GM12878 (cell line): ENCODE measurements around the gene EYA2. TPM values are rescaled to one million over a fixed set of nuclear protein-coding genes. Genes with fewer than 3 reads are reported as not detected.

Source experiments
- ATAC-seq: fragments of 200-7000 bp; cut with Tn5 transposase; 3 replicates; pipeline ENCODE4 v1.9.1; 2020; ENCODE audit warnings: mild to moderate bottlenecking, moderate library complexity
- BruUV-seq: library from RNA; stranded (reverse); fragments of 400-500 nt; replicated peaks from 2 replicates; lab custom pipeline; 2021; lab: Mats Ljungman, UMichigan
- CTCF ChIA-PET: fragments of 300-600 bp; sonication (Branson Sonifier 250); formaldehyde crosslinking; extraction: SDS; loops from one replicate; lab custom pipeline; 2021; ENCODE audit warnings: inconsistent platforms; lab: Yijun Ruan, JAX
- POLR2A ChIA-PET: fragments of 350-600 bp; formaldehyde crosslinking; extraction: SDS; loops from one replicate; lab custom pipeline; 2021; ENCODE audit warnings: inconsistent platforms; lab: Charles Lee
- RAD21 ChIA-PET: fragments of 300-600 bp; sonication (Branson Sonifier 250); formaldehyde crosslinking; loops from one replicate; lab custom pipeline; 2023; ENCODE audit warnings: antibody characterized with exemption; ENCODE audit not compliant: unreplicated experiment; lab: Charles Lee
- SMC1A ChIA-PET: fragments of 300-600 bp; sonication (Branson Sonifier 250); formaldehyde crosslinking; loops from one replicate; lab custom pipeline; 2023; ENCODE audit not compliant: unreplicated experiment, uncharacterized antibody; lab: Charles Lee
- DNase-seq: peaks from one replicate; pipeline ENCODE4 v3.0.0-alpha.2; 2011; ENCODE audit warnings: low read depth, low spot score
- FAIRE-seq: peaks from 3 replicates; lab custom pipeline; 2011; peaks lifted over from hg19 to GRCh38; lab: Jason Lieb, UNC
- H2AFZ ChIP-seq: 2 replicates; pipeline ENCODE4 v1.6.0; 2011; ENCODE audit warnings: low read depth, low read length, control low read depth; ENCODE audit not compliant: control insufficient read depth
- H3K27ac ChIP-seq: 2 replicates; pipeline ENCODE4 v1.5.1; 2011; ENCODE audit warnings: control low read depth; ENCODE audit not compliant: control insufficient read depth, insufficient read depth
- H3K27me3 ChIP-seq, 2 experiments: replicated peaks in 1 of 2; 2 replicates each; pipeline versions ENCODE4 v1.6.0 to v1.6.1; 2011; ENCODE audit warnings: low read length in 1 of 2; ENCODE audit not compliant: control insufficient read depth in 2 of 2, insufficient read depth in 2 of 2
- H3K36me3 ChIP-seq, 2 experiments: 2 replicates each; pipeline ENCODE4 v1.5.1; 2011; ENCODE audit warnings: low read length in 1 of 2; ENCODE audit not compliant: control insufficient read depth in 2 of 2, insufficient read depth in 2 of 2
- H3K4me1 ChIP-seq: 2 replicates; pipeline ENCODE4 v1.6.1; 2011; ENCODE audit warnings: mild to moderate bottlenecking, low read length, moderate library complexity, mixed read lengths; ENCODE audit not compliant: control insufficient read depth, insufficient read depth
- H3K4me2 ChIP-seq: 2 replicates; pipeline ENCODE4 v1.6.0; 2011; ENCODE audit warnings: control low read depth; ENCODE audit not compliant: control insufficient read depth, insufficient read depth
- H3K4me3 ChIP-seq: fragments of 200-600 bp; sonication (generic); 2 replicates; pipeline ENCODE4 v1.5.1; 2016
- H3K79me2 ChIP-seq: 2 replicates; pipeline ENCODE4 v1.6.0; 2011; ENCODE audit warnings: low read length; ENCODE audit not compliant: control insufficient read depth, insufficient read depth
- H3K9ac ChIP-seq: 2 replicates; pipeline ENCODE4 v1.8.0; 2011; ENCODE audit warnings: low read length, control low read depth, mixed read lengths; ENCODE audit not compliant: control insufficient read depth, insufficient read depth
- H3K9me3 ChIP-seq: replicated peaks from 3 replicates; pipeline ENCODE4 v1.5.1; 2011; ENCODE audit warnings: mild to moderate bottlenecking, low read length; ENCODE audit not compliant: control insufficient read depth, insufficient read depth
- H4K20me1 ChIP-seq: 2 replicates; pipeline ENCODE4 v1.6.0; 2011; ENCODE audit not compliant: control insufficient read depth, insufficient read depth
- BCL3 ChIP-seq: IDR thresholded peaks from 2 replicates; pipeline ENCODE4 v1.6.1; 2011; ENCODE audit warnings: borderline replicate concordance, low read depth, mild to moderate bottlenecking, moderate library complexity, low read length; ENCODE audit not compliant: insufficient read depth, poor library complexity, severe bottlenecking
- BMI1 ChIP-seq: fragments of 450-650 bp; IDR thresholded peaks from 2 replicates; pipeline ENCODE4 v1.6.1; 2016; ENCODE audit warnings: mild to moderate bottlenecking, moderate library complexity, borderline replicate concordance
- CBX3 ChIP-seq: fragments of 200-600 bp; sonication (generic); IDR thresholded peaks from 2 replicates; pipeline ENCODE4 v1.6.1; 2016; ENCODE audit warnings: low read depth, borderline replicate concordance
- CEBPB ChIP-seq, 2 experiments: fragments of 150-350 bp in 1 of 2; IDR thresholded peaks; 2 replicates each; pipeline ENCODE4 v1.6.1; 2012 to 2014; ENCODE audit warnings: low read depth in 2 of 2, low read length in 2 of 2, borderline replicate concordance in 1 of 2, inconsistent platforms in 1 of 2
- CREB1 ChIP-seq: IDR thresholded peaks from 2 replicates; pipeline ENCODE4 v1.6.1; 2012; ENCODE audit warnings: low read depth, mild to moderate bottlenecking, inconsistent platforms
- CREM ChIP-seq: IDR thresholded peaks from 2 replicates; pipeline ENCODE4 v1.6.1; 2014; ENCODE audit warnings: antibody characterized with exemption, low read depth
- HDAC2 ChIP-seq: fragments of 200-600 bp; sonication (generic); IDR thresholded peaks from 2 replicates; pipeline ENCODE4 v1.6.1; 2017
- KAT2A ChIP-seq: conservative IDR thresholded peaks from 2 replicates; pipeline ENCODE4 v1.6.1; 2011; ENCODE audit warnings: low read depth, low read length; ENCODE audit not compliant: control insufficient read depth
- MTA2 ChIP-seq: fragments of 450-650 bp; IDR thresholded peaks from 2 replicates; pipeline ENCODE4 v1.6.1; 2016; ENCODE audit warnings: low read depth, mild to moderate bottlenecking, moderate library complexity
- NFIC ChIP-seq: IDR thresholded peaks from 2 replicates; pipeline ENCODE4 v1.6.1; 2012; ENCODE audit warnings: low read depth, mild to moderate bottlenecking, inconsistent platforms, low read length, moderate library complexity
- NR2C1 ChIP-seq: fragments of 450-650 bp; IDR thresholded peaks from 2 replicates; pipeline ENCODE4 v1.6.1; 2017; ENCODE audit warnings: antibody characterized with exemption, mild to moderate bottlenecking, moderate library complexity
- POLR2A ChIP-seq: IDR thresholded peaks from 2 replicates; pipeline ENCODE4 v1.6.1; 2011; ENCODE audit warnings: low read depth, mild to moderate bottlenecking, low read length
- RAD21 ChIP-seq: IDR thresholded peaks from 2 replicates; pipeline ENCODE4 v1.6.1; 2011; ENCODE audit warnings: mild to moderate bottlenecking, low read depth, low read length, moderate library complexity; ENCODE audit not compliant: insufficient read depth
- RUNX3 ChIP-seq: IDR thresholded peaks from 2 replicates; pipeline ENCODE4 v1.6.1; 2012; ENCODE audit warnings: low read length, inconsistent platforms
- YBX1 ChIP-seq: fragments of 450-650 bp; IDR thresholded peaks from 2 replicates; pipeline ENCODE4 v1.6.1; 2016; ENCODE audit warnings: antibody characterized with exemption
- ZNF274 ChIP-seq: IDR thresholded peaks from one replicate; pipeline ENCODE4 v1.8.0; 2011; ENCODE audit not compliant: insufficient read length, insufficient read depth
- WGBS: methylation state at CpG from one replicate; pipeline ENCODE4 v1.1.6; 2016; ENCODE audit warnings: low lambda C conversion rate; ENCODE audit not compliant: insufficient replicate concordance, insufficient coverage; ENCODE audit errors: missing lambda C conversion rate; 5-methylcytosine and 5-hydroxymethylcytosine counted together
- in situ Hi-C: fragments of 300-500 bp; cut with MboI; formaldehyde crosslinking; loops from 9 replicates; pipeline ENCODE4 v1.14.3; 2018; ENCODE audit warnings: mixed read lengths
- intact Hi-C: fragments of 100-400 bp; cut with micrococcal nuclease; formaldehyde crosslinking; loops from one replicate; pipeline ENCODE4 v1.14.2; 2022; ENCODE audit not compliant: unreplicated experiment
- polyA plus RNA-seq, 11 experiments: library from polyadenylated mRNA; depleted of rRNA in 4 of 11; unstranded in 6 of 11; stranded (reverse) in 5 of 11; fragments of >200 nt; fragmentation: Nextera tagmentation in 4 of 11; fragmentation: Illumina TruSeq in 1 of 11; extraction: Ambion mirVana in 4 of 11; extraction: Trizol in 1 of 11; gene quantifications; 1 replicate in 1 of 11; 2 replicates in 10 of 11; pipeline versions ENCODE4 v1.2.1 to v1.2.3, GENCODE V29; 2011 to 2016; ENCODE audit warnings: inconsistent platforms in 2 of 11, missing spikeins in 2 of 11, low read depth in 1 of 11
- total RNA-seq, 4 experiments: library from RNA; depleted of rRNA in 3 of 4; stranded (reverse); fragments of >200 nt in 3 of 4; fragmentation: Illumina TruSeq in 1 of 4; extraction: Trizol in 1 of 4; gene quantifications; 2 replicates each; pipeline versions ENCODE4 v1.2.1 to v1.2.3, GENCODE V29; 2013 to 2021
- TF ChIP-seq, protein P1 (sequence below): IDR thresholded peaks from 2 replicates; pipeline ENCODE4 v1.6.1; 2012; ENCODE audit warnings: mild to moderate bottlenecking, low read depth, low read length
- TF ChIP-seq, protein P2 (sequence below), 3 experiments: IDR thresholded peaks in 2 of 3; conservative IDR thresholded peaks in 1 of 3; 2 replicates each; pipeline ENCODE4 v1.5.1; 2011; ENCODE audit warnings: low read depth in 3 of 3, low read length in 3 of 3, mild to moderate bottlenecking in 3 of 3, control low read depth in 2 of 3, moderate library complexity in 2 of 3, inconsistent platforms in 1 of 3, mixed read lengths in 1 of 3; ENCODE audit not compliant: control insufficient read depth in 2 of 3, insufficient read depth in 1 of 3; ENCODE audit errors: extremely low read depth in 1 of 3
- TF ChIP-seq, protein P3 (sequence below): IDR thresholded peaks from 2 replicates; pipeline ENCODE4 v1.6.1; 2012; ENCODE audit warnings: low read depth, low read length, improper control_type of control experiment

Gene EYA2
- total and polyA plus RNA-seq, 10 of the 15 experiments (the other 5 are each of a cell fraction or from before 2014, with no cell fraction given), result 0.20 TPM; not detected in 9

- 38% methylated on average over 4 of the region's 4 CpGs for WGBS
- H3K27ac ChIP-seq, result no peak overlapping the region
- no peaks in the 10 kb centered on the region; the same call in 2 of the 3 replicates for H3K9me3 ChIP-seq
- intact Hi-C loops, result loop anchor here (10.0 kb wide), 1 partner anchor 121 kb away; no protein-coding TSS in a partner anchor
- no peak for FAIRE-seq
- H3K36me3 ChIP-seq, result no peaks in the 10 kb centered on the region
- H3K79me2 ChIP-seq, result no peaks in the 10 kb centered on the region
- no peak for DNase-seq
- ChIA-PET CTCF (no interaction called here), RAD21 (no interaction called here), POLR2A (no interaction called here), SMC1A (no interaction called here)
- no peaks in the 10 kb centered on the region for H4K20me1 ChIP-seq
- no peaks in the 10 kb centered on the region for H3K4me1 ChIP-seq
- no peak overlapping the region for H3K4me3 ChIP-seq
- no peak for TF ChIP-seq YBX1
- TF ChIP-seq, protein P1, sequence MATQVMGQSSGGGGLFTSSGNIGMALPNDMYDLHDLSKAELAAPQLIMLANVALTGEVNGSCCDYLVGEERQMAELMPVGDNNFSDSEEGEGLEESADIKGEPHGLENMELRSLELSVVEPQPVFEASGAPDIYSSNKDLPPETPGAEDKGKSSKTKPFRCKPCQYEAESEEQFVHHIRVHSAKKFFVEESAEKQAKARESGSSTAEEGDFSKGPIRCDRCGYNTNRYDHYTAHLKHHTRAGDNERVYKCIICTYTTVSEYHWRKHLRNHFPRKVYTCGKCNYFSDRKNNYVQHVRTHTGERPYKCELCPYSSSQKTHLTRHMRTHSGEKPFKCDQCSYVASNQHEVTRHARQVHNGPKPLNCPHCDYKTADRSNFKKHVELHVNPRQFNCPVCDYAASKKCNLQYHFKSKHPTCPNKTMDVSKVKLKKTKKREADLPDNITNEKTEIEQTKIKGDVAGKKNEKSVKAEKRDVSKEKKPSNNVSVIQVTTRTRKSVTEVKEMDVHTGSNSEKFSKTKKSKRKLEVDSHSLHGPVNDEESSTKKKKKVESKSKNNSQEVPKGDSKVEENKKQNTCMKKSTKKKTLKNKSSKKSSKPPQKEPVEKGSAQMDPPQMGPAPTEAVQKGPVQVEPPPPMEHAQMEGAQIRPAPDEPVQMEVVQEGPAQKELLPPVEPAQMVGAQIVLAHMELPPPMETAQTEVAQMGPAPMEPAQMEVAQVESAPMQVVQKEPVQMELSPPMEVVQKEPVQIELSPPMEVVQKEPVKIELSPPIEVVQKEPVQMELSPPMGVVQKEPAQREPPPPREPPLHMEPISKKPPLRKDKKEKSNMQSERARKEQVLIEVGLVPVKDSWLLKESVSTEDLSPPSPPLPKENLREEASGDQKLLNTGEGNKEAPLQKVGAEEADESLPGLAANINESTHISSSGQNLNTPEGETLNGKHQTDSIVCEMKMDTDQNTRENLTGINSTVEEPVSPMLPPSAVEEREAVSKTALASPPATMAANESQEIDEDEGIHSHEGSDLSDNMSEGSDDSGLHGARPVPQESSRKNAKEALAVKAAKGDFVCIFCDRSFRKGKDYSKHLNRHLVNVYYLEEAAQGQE, result no peak
- TF ChIP-seq BMI1, result no peak
- TF ChIP-seq NR2C1, result no peak
- TF ChIP-seq MTA2, result no peak
- no peak for TF ChIP-seq CREB1
- TF ChIP-seq NFIC, result no peak
- no peak for TF ChIP-seq POLR2A
- TF ChIP-seq, protein P2, sequence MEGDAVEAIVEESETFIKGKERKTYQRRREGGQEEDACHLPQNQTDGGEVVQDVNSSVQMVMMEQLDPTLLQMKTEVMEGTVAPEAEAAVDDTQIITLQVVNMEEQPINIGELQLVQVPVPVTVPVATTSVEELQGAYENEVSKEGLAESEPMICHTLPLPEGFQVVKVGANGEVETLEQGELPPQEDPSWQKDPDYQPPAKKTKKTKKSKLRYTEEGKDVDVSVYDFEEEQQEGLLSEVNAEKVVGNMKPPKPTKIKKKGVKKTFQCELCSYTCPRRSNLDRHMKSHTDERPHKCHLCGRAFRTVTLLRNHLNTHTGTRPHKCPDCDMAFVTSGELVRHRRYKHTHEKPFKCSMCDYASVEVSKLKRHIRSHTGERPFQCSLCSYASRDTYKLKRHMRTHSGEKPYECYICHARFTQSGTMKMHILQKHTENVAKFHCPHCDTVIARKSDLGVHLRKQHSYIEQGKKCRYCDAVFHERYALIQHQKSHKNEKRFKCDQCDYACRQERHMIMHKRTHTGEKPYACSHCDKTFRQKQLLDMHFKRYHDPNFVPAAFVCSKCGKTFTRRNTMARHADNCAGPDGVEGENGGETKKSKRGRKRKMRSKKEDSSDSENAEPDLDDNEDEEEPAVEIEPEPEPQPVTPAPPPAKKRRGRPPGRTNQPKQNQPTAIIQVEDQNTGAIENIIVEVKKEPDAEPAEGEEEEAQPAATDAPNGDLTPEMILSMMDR (IDR thresholded peaks at IDR 0.05 in 2 of 3, conservative IDR thresholded peaks at IDR 0.05 in 1 of 3; ENCODE audit: control insufficient read depth in 2 of 3, extremely low read depth in 1 of 3, insufficient read depth in 1 of 3, low read depth in 3 of 3, low read length in 3 of 3), result no peak
- no peak for TF ChIP-seq CBX3
- TF ChIP-seq ZNF274, result no peak
- no peak for TF ChIP-seq CEBPB (IDR thresholded peaks at IDR 0.05; ENCODE audit: borderline replicate concordance in 1 of 2, low read depth in 2 of 2, low read length in 2 of 2)
- no peak for TF ChIP-seq HDAC2
- TF ChIP-seq KAT2A, result no peak
- TF ChIP-seq, protein P3, sequence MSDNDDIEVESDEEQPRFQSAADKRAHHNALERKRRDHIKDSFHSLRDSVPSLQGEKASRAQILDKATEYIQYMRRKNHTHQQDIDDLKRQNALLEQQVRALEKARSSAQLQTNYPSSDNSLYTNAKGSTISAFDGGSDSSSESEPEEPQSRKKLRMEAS, result no peak
- TF ChIP-seq BCL3, result no peak
- TF ChIP-seq RAD21, result no peak
- no peak for TF ChIP-seq CREM
- TF ChIP-seq RUNX3, result no peak
- TF ChIP-seq, all 136 proteins: peak for 0
- Histone ChIP-seq H2AFZ (no peak overlapping the region), H3K9ac (no peak overlapping the region), H3K4me2 (no peak overlapping the region), H3K27me3 (no peaks in the 10 kb centered on the region)
- no peak for ATAC-seq
- no TSS peak for BruUV-seq
- in situ Hi-C loops, result no loop called here
Measured at GRCh38 chr20:46923550-46923949, 28.9 kb downstream of the EYA2 start.
